H1 (cell line): Measurements from ENCODE around the gene IGFALS.

Experiments
- CHD1 ChIP-seq: IDR thresholded peaks from 2 replicates; pipeline ENCODE4 v1.6.1; 2012; ENCODE audit warnings: low read depth, low read length, improper control_type of control experiment
- POLR2A ChIP-seq, 2 experiments: IDR thresholded peaks; 1 replicate in 1 of 2; 2 replicates in 1 of 2; pipeline ENCODE4 v1.6.1; 2011; ENCODE audit warnings: low read depth in 2 of 2, low read length in 2 of 2, mild to moderate bottlenecking in 2 of 2; ENCODE audit errors: control extremely low read depth in 1 of 2
- POLR2AphosphoS5 ChIP-seq: IDR thresholded peaks from 2 replicates; pipeline ENCODE4 v1.6.1; 2011; ENCODE audit warnings: low read depth, low read length
- RAD21 ChIP-seq, 2 experiments: IDR thresholded peaks in 1 of 2; conservative IDR thresholded peaks in 1 of 2; 2 replicates each; pipeline ENCODE4 v1.6.1; 2011; ENCODE audit warnings: low read depth in 2 of 2, low read length in 2 of 2, improper control_type of control experiment in 1 of 2, inconsistent platforms in 1 of 2, mild to moderate bottlenecking in 1 of 2, moderate library complexity in 1 of 2
- RBBP5 ChIP-seq: IDR thresholded peaks from 2 replicates; pipeline ENCODE4 v1.7.1; 2012; ENCODE audit warnings: low read depth, mild to moderate bottlenecking, inconsistent platforms, low read length, moderate library complexity, borderline replicate concordance
- SIX5 ChIP-seq: IDR thresholded peaks from 2 replicates; pipeline ENCODE4 v1.6.1; 2011; ENCODE audit warnings: mild to moderate bottlenecking, low read depth, low read length
- YY1 ChIP-seq: IDR thresholded peaks from 2 replicates; pipeline ENCODE4 v1.6.1; 2011; ENCODE audit warnings: low read depth, mild to moderate bottlenecking, low read length
- TF ChIP-seq, protein P1 (sequence below), 3 experiments: IDR thresholded peaks; 1 replicate in 2 of 3; 2 replicates in 1 of 3; pipeline versions ENCODE4 v1.5.1 to v1.6.1; 2011; ENCODE audit warnings: low read length in 3 of 3, mild to moderate bottlenecking in 3 of 3, inconsistent platforms in 2 of 3, low read depth in 1 of 3, moderate library complexity in 1 of 3; ENCODE audit not compliant: insufficient read depth in 1 of 3; ENCODE audit errors: control extremely low read depth in 1 of 3

DNA sequence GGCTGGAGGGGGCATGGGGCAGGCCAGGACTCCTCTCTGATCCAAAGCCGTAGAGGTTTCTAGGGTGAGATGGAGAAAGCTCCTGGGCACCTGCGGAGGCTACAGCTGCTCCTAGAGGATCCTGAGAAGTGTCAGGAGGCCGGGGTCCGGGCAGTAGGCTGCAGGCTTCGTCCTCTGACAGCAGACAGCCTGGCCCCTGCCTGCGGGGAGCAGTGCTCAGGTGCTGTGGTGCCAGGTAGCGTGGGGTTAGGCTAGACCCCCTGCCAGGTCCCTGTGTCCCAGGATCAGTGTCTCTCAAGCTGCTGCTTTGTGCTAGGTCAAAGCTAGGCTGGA, 19.1 kb downstream of the IGFALS start:
- TF ChIP-seq, protein P1, sequence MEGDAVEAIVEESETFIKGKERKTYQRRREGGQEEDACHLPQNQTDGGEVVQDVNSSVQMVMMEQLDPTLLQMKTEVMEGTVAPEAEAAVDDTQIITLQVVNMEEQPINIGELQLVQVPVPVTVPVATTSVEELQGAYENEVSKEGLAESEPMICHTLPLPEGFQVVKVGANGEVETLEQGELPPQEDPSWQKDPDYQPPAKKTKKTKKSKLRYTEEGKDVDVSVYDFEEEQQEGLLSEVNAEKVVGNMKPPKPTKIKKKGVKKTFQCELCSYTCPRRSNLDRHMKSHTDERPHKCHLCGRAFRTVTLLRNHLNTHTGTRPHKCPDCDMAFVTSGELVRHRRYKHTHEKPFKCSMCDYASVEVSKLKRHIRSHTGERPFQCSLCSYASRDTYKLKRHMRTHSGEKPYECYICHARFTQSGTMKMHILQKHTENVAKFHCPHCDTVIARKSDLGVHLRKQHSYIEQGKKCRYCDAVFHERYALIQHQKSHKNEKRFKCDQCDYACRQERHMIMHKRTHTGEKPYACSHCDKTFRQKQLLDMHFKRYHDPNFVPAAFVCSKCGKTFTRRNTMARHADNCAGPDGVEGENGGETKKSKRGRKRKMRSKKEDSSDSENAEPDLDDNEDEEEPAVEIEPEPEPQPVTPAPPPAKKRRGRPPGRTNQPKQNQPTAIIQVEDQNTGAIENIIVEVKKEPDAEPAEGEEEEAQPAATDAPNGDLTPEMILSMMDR (IDR thresholded peaks at IDR 0.05; ENCODE audit: control extremely low read depth in 1 of 3, insufficient read depth in 1 of 3, low read depth in 1 of 3, low read length in 3 of 3) = no peak
- TF ChIP-seq POLR2A (IDR thresholded peaks at IDR 0.05; ENCODE audit: control extremely low read depth in 1 of 2, low read depth in 2 of 2, low read length in 2 of 2) (no peak), SIX5 (no peak), POLR2AphosphoS5 (no peak), CHD1 (no peak), YY1 (no peak), RAD21 (IDR thresholded peaks at IDR 0.05 in 1 of 2, conservative IDR thresholded peaks at IDR 0.05 in 1 of 2; ENCODE audit: low read depth in 2 of 2, low read length in 2 of 2) (no peak), RBBP5 (no peak)
